Middle frontal gyrus (tissue), 1 donor: Measurements from ENCODE around the gene MAD1L1.
"Not testable (repeated sequence)": the region's sequence is repeated elsewhere in the genome, so short reads cannot be mapped to it uniquely, and the experiment has no call there.

Experiments
- DNase-seq: peaks from one replicate; pipeline ENCODE4 v3.0.0-alpha.2; 2015; ENCODE audit warnings: low spot score; ENCODE audit errors: extremely low spot score

Gene MAD1L1

DNA sequence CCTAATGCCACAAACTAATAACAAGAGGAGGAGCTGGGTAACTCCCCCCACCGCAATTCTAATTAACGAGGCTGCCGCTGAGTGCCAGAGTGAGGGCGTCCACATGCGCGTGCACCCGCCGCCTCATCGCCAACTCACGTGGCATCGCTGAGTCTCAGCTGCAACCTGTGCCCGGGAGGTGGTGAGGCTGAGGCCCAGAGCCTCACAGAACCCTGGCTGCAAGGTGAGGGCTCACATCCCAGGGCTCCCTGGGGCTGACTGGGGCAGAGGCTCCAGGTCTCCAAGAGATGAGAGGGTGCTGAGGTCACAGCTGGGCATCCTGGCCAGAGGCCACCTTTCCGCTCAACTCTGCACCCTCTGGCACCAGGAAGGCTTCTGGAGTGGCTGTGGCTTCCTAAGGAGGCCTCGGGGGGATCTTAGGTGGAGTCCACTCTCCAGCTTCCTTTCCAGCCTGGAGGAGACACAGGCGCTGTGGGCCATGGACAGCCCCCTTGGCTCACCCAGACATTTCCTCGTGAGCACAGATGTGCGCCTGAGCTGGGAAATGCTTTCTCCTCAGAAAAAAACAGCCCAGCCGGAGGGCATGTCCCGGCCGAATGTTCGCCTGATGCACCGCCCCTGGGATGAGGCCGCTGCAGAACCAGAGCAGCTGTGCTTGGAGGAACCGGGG is 242.6 kb downstream of the MAD1L1 start:
- DNase-seq: no peak

GRCh38 chr7:1989049-1989860 is 243.5 kb downstream of the MAD1L1 start:
- no peak for DNase-seq

- DNase-seq: no peak
Observed at GRCh38 chr7:1988533-1988930, 244.2 kb downstream of the MAD1L1 start.

GRCh38 chr7:1987591-1988532 is 244.9 kb downstream of the MAD1L1 start:
- DNase-seq: no peak

DNA sequence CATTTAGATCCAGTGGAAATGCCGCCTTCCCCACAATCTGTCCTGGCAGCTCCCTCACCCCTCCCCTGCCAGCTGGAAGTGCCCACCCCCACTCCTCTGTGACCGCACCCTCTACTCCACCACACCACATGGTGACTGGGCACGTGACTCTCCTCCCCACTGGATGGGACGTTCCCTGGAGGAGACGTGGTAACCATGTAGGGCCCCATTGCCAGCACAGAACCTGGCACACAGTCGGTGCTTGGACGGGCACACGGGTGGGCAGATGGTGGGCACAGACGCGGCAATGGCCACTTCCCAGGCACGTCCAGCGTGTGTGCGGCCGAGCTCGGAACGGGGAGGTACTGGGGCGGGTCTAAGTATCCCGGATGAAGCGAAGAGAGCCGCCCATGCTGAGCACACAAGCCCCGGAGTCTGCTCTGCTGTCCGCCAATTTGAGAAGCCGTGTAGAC is 245.6 kb downstream of the MAD1L1 start:
- no peak for DNase-seq

DNA sequence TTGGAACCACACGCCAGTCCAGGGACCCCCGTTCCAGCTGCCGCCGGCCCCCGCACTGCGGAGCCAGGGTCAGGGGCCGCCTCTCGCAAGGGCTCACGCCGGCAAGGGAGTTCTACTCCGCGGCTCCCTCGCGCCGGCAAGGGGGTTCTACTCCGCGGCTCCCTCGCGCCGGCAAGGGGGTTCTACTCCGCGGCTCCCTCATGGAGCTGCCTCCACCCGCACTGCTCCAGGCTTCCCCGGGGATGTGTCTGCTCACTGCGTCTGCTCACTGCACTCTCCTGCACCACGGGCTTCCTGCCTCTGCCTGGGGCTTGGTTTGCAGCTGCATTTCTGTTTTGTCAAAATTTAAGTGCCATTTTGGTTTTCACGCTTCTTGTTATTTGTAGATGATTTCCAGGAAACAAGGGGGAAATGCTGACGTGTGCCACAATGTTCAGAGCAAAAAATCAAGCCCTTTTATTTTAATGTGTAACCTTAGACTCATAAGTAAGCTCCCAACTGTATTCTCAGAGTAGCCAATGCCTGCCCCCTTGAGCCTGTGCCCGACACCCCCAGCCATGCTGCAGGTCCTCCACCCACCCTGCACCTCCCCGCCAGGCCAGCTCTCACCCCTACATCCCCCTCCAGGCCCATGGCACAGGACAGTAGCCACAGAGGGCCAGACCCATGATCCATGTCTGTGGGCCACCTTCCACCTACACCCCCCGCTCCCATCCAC is 246.2 kb downstream of the MAD1L1 start:
- DNase-seq: no peak

DNA sequence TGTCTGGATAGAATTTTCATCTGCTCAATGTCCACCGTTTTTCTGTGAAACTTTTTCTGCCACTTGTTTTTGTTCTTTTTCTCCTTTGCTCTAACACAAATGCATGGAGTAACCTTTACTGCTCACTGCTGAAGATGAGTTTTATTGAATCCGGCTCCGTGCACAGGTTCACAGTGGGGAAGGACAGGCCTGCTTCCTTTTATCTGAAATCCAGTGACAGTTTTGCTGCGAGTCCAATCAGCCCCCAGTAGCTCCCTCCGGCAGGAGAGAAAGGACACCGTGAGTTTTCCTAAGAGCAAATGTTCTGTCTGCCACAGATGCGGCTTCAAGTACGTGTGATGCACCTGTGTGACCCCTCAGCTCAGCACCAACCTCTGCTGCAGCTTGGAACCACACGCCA is 246.8 kb downstream of the MAD1L1 start:
- no peak for DNase-seq

DNA sequence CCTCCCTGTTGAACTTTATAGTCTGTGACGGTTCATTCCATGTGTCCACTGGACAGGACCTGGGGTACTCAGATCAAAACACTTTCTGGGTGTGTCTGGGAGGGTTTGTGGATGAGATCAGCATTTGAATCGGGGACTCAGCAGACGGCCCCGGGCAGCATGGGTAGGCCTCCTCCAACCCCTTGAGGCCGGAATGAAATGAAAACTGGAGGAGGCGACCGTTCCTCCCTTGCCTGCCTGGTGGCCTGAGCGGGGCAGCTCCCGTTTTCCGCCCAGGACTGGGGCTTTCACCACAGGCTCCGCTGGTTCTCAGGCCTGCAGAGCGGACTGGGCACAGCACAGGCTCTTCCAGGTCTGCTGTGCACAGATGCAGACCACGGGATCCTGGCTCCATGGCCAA is 247.7 kb downstream of the MAD1L1 start:
- DNase-seq: no peak

GRCh38 chr7:1981878-1982230 is 250.9 kb downstream of the MAD1L1 start:
- no peak for DNase-seq

DNA sequence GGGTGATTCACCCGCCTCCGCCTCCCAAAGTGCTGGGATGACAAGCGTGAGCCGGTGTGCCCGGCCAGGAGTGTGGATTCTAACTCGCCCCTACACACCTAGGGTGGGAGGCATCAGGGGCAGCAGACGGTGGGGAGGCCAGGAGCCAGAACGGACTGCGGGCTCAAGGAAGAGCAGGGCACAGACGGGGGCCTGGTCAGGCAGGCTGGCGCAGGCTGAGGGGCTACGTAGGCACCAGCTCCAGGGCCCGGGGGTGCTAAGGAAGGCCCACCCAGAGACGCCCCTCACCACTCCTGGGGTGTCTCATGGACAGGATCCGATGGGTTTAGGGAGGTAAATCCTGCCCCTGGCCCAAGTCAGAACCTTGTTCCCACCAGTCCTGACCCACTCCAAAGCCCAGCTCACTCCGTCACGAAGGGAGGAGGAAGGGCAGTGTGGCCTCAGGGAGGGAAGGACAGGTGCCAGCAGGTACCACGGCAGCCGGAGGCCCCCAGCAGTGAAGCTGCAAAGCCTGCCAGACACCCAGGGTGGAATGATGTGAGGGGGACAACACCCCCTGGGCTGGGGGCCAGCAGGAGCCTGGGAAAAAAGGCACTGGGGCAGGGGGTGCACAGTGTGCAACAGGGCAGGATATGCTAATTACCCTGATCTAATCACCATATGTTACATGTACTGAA is 251.4 kb downstream of the MAD1L1 start:
- DNase-seq: no peak

- no peak for DNase-seq
Observed at GRCh38 chr7:1979591-1980560, 252.9 kb downstream of the MAD1L1 start.

DNA sequence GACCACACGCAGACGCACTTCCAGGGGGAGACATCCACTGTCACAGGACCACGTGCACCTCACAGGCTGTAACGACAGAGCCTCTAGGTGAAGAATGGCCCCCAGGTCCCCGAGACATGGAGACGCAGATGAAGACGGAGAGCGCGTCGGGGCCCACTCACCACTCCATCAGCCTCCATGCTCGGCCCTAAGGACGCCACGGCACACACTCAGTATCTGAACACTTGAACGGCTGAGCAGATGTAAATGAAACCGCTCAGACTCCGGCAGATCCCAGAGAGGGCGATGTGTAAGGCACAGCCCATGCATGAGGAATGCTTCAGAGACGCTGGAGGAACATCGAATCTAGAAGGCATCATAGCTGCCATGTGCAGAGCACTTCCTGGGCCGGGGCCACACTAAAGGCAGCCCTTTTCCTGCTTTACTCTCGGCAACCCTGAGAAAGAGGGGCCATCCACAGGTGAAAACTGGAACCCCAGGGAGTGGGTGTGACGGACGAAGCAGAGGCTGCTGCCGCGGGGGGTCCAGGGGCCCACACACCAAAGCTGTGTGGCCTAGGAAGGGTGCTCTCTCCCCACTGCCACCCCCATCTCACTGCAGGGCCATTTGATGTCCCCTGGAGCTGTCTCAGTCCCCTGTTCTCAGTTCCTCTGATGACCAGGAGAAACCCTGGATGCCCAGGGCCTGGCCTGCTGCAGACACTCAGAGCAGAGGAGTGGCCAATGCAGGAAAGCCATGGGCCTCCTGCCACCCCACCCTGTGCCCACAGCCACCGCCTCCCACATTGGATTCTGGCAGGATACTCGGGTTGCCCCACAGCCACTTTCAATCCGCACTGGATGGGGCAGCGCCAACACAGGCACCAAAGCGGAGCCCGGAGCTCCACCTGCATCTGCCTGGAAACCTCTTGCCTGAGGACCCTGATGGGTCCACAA is 253.8 kb downstream of the MAD1L1 start:
- DNase-seq: no peak

- no peak for DNase-seq
Observed at GRCh38 chr7:1977876-1978441, 254.8 kb downstream of the MAD1L1 start.

DNA sequence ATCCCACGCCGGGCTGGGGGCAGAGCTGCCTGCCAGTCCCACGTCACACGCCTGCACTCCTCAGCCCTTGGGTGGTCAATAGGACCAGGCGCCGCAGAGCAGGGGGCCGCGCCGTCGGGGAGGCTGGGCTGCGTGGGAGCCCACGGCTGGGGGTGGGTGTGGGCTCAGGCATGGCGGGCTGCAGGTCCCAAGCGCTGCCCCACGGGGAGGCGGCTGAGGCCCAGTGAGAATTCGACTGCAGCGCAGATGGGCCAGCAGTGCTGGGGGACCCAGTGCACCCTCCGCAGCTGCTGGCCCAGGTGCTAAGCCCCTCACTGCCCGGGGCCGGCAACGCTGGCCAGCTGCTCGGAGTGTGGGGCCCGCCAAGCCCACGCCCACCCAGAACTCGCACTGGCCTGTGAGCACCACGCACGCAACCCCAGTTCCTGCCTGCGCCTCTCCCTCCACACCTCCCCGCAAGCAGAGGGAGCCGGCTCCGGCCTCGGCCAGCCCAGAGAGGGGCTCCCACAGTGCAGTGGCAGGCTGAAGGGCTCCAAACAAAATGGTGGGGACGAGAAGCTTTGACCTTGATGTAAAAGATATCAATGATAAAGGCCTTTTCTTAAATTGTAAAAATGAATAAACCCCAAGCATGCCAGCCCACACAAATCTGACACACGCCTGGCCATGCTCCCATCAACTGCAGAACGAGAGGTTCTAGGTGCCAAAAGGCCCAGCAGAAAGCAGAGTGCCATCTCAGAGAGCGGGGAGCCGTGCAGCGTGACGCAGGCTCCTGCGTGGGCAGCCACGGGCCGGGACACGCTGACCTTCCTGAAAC is 255.5 kb downstream of the MAD1L1 start:
- no peak for DNase-seq

GRCh38 chr7:1976521-1976920 is 256.2 kb downstream of the MAD1L1 start:
- DNase-seq: not testable (repeated sequence)

- no peak for DNase-seq
Observed at GRCh38 chr7:1975581-1975980, 257.2 kb downstream of the MAD1L1 start.

GRCh38 chr7:1975179-1975578 is 257.6 kb downstream of the MAD1L1 start:
- no peak for DNase-seq
